LoVo (cell line): ENCODE data around the gene HLA-E.
"Not testable (repeated sequence)": the region's sequence is repeated elsewhere in the genome, so short reads cannot be mapped to it uniquely, and the experiment has no call there.

ENCODE experiments used
- DNase-seq: peaks from one replicate; pipeline ENCODE4 v3.0.0-alpha.2; 2016; ENCODE audit warnings: low spot score

The HLA-E gene

DNA sequence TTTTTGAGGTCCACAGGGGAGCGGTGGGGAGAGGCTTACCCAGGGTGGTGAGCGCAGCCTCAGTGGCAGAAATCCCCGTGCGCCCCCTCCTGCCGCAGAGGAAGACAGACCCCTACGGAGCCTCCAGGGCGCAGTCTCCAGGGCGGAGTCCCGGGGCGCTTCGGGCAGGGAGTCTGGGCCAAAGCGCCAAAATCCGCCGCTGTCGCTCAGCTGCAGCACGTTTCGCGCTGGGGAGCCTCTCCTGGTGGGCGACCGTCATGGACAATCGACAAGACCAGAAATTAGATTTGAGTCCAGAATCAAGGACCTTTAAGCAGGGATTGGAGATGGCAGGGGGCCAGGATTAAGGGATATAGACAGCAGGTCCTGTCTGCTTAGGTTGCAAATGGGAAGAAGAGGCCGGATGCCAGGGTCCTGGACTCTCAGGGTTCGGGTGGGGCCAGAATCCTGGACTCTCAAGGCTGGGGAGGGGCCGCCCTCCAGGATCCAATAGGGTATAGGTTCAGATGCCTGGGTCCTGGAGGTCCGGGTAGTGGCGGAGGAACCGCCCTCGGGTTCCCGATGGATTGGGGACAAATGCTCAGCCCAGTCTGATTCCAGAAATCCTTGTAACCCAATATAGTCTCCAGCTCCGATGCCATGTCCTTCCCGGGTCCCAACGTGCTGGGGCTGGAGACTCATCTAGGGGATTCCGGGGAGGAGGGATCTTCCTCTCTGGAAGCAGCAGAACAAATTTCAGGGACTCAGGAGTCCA, 7.9 kb upstream of the HLA-E start:
- DNase-seq: no peak

DNA sequence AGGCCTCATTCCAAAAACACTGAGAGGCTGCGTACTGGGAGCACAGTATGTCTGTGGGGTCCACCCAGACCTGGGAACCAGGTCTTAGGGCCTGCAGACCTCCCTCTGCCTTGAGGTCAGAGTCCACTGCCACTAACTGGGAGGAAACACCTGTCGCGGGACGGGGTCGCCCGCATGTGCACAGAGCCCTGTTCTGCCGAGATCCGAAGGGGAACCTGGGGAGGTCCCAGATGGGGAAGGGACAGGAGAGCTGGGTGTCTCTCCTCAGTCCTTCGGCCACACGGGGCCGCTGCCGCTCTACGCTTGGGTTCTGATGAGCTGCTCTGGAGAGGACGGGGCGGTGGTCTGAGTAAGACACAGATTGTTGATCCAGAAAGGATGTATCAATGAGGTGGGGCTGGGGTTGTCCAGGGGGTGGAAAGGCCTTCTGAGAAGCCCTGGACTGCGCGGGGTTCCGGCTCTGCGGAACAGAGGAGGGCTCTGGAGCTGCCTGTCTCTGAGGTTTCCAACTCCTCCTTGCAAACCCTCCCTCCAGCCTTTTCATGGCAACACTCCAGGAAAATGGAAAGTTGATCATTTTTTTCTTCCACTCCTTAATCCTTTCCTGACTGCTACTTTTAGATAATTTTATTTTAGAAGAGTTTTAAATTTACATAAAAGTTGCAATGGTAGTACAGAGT, 7.2 kb upstream of the HLA-E start:
- peak; percentile 61 for DNase-seq

DNA sequence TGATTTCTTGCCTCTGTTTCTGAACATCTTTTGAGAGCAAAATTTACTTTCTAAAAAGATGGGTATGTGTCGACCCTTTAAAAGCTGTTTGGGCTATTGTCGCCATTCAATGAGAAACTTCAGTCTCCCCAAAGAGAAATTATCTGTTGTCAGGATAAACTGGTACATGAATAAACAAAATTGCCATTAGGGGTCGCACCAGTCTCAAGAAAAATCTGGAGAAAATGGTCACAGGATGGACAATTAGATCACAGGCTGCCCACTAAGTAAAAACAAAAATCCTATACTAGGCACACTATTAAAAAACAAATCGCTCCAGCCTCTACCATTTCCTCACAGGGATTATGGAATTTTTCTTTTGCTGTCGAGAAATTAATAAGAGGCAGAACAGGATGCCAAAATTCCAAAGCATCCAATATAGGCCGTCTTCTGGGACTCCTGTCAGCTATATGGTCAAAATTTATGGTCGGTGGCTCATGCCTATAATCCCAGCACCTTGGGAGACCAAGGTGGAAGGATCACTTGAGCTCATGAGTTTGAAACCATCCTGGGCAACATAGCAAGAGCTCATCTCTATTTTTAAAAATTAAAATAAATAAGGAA, 5.5 kb upstream of the HLA-E start:
- peak; percentile 58 for DNase-seq

- DNase-seq: no peak
Measured at GRCh38 chr6:30485236-30485635, 4.1 kb upstream of the HLA-E start.

- DNase-seq: no peak
Measured at GRCh38 chr6:30487926-30488325, 1.4 kb upstream of the HLA-E start.

- DNase-seq: not testable (repeated sequence)
Measured at GRCh38 chr6:30488697-30489080, 620 bp upstream of the HLA-E start.

DNA sequence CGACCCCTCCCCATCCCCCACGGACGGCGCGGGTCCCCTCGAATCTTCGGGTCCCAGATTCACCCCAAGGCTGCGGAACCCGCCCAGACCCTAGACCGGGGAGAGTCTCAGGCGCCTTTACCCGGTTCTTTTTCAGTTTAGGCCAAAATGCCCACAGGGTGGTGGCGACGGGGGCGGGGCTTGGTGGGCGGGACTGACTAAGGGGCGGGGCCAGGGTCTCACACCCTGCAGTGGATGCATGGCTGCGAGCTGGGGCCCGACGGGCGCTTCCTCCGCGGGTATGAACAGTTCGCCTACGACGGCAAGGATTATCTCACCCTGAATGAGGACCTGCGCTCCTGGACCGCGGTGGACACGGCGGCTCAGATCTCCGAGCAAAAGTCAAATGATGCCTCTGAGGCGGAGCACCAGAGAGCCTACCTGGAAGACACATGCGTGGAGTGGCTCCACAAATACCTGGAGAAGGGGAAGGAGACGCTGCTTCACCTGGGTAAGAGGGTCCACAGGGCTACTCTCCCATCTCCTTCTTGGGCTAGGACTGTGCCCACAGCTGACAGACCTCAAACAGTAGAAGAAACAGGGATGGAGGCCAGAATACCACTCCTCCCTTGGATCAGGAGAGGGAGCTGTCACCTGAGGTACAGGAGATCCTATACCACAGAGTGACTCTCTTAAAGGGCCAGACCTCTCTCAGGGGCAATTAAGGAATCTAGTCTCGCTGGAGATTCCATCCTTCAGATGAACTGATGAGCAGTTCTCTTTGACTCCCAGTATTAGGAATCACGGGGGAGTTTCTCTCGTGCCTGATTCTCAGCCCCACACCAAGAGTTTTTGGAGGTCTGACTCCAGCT, 942 bp downstream of the HLA-E start:
- DNase-seq: peak; percentile 52

- DNase-seq: not testable (repeated sequence)
Measured at GRCh38 chr6:30491291-30491953, 2.1 kb downstream of the HLA-E start.

GRCh38 chr6:30491991-30492952, 3.0 kb downstream of the HLA-E start:
- DNase-seq: no peak

DNA sequence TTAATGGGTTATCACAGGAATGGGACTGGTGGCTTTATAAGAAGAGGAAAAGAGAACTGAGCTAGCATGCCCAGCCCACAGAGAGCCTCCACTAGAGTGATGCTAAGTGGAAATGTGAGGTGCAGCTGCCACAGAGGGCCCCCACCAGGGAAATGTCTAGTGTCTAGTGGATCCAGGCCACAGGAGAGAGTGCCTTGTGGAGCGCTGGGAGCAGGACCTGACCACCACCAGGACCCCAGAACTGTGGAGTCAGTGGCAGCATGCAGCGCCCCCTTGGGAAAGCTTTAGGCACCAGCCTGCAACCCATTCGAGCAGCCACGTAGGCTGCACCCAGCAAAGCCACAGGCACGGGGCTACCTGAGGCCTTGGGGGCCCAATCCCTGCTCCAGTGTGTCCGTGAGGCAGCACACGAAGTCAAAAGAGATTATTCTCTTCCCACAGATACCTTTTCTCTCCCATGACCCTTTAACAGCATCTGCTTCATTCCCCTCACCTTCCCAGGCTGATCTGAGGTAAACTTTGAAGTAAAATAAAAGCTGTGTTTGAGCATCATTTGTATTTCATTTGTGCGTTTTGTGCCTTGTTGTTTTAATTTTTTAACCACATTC, 4.4 kb downstream of the HLA-E start:
- no peak for DNase-seq

DNA sequence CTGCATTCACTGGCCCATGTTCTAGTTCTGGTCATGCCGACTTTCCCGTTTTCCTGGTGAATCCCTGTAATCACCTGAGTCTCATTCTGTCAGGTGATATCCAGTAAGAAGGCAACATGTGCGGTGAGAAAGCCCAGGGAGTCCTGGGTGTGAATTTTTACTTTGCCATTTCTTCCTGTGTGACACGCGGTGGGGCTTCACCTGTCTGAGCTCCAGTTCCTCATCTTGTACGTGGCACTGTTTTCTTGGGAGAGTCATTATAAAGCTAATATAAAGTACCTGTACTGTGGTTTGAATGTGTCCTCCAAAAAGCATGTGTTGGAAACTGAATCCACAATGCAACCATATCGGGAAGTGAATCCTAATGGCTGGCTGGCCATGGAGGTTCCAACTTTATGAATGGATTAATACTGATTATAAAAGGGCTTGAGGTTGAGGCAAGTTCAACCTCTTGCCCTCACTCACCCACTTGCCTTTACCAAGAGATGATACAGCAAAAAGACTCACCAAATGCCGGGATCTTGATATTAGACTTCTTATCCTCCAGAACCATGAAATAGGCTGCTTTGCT, 5.1 kb downstream of the HLA-E start:
- DNase-seq: no peak

DNA sequence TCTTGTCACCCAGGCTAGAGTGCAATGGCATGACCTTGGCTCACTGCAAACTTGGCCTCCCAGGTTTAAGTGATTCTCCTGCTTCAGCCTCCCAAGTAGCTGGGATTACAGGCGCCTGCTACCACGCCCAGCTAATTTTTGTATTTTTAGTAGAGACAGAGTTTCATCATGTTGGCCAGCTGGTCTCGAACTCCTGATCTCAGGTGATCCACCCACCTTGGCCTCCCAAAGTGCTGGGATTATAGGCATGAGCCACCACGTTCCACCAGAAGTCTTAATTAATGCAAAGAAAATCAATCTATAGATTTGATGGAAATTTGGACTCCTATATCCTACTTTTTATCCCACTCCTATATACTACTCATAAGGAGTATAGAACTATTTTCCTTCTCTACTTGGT, 5.8 kb downstream of the HLA-E start:
- DNase-seq: not testable (repeated sequence)

- no peak for DNase-seq
Measured at GRCh38 chr6:30495993-30496392, 6.7 kb downstream of the HLA-E start.

GRCh38 chr6:30497261-30497599, 7.9 kb downstream of the HLA-E start:
- DNase-seq: not testable (repeated sequence)

GRCh38 chr6:30497714-30498113, 8.4 kb downstream of the HLA-E start:
- DNase-seq: no peak

DNA sequence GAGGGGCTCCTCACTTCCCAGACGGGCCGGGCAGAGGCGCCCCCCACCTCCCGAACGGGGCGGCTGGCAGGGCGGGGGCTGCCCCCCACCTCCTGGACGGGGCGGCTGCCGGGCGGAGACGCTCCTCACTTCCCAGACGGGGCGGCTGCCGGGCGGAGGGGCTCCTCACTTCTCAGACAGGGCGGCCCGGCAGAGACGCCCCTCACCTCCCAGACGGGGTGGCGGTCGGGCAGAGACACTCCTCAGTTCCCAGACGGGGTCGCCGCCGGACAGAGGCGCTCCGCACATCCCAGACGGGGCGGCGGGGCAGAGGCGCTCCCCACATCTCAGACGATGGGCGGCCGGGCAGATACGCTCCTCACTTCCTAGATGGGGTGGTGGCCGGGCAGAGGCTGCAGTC, 9.4 kb downstream of the HLA-E start:
- not testable (repeated sequence) for DNase-seq

GRCh38 chr6:30500421-30501355, 11.4 kb downstream of the HLA-E start:
- no peak for DNase-seq
